ENCODE results near the gene FN3KRP. TPM values are rescaled to one million over a fixed set of nuclear protein-coding genes. Genes with fewer than 3 reads are reported as not detected.
A peak's percentile ranks its signal among the peaks of the same experiment; 100 is the strongest.

The FN3KRP gene
- total and polyA plus RNA-seq, 2 of the 13 experiments (the other 11 are each of a cell fraction or from before 2014, with no cell fraction given) = 22.4 to 28.2 TPM

DNA sequence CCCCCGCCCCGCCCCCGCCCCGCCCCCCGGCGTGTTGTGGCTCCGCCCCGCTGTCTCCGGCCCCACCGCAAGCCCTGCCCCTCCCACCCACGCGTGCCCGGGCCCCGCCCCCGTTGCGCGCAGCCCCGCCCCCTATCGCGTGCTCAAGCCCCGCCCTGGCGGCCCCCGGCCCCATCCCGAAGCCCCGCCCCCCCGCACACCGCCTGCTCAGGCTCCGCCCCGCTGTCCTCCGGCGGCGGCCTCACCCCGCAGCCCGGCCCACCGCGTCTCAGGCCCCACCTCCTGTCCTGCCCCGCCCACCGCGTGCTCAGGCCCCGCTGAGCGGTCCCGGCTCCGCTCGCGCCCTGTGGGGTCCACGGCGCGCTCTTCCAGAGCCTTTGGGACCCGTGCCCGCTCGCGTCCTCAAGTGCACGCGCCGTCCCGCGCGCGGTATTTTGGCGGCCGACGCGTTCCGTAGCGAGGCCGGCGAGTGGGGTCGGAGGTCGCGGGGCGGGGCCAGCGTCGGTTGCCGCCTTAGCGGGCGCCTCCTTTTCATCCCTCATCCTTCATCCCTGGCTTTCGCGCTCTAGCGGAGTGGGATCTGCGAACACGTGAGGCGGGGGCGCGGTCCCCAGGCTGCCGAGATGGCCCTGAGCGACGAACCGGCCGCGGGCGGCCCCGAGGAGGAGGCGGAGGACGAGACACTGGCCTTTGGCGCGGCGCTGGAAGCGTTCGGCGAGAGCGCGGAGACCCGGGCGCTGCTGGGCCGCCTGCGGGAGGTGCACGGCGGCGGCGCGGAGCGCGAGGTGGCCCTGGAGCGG lies 35.3 kb downstream of the FN3KRP start, which contains the start of gene TBCD (continued):
- TF ChIP-seq, protein P1, sequence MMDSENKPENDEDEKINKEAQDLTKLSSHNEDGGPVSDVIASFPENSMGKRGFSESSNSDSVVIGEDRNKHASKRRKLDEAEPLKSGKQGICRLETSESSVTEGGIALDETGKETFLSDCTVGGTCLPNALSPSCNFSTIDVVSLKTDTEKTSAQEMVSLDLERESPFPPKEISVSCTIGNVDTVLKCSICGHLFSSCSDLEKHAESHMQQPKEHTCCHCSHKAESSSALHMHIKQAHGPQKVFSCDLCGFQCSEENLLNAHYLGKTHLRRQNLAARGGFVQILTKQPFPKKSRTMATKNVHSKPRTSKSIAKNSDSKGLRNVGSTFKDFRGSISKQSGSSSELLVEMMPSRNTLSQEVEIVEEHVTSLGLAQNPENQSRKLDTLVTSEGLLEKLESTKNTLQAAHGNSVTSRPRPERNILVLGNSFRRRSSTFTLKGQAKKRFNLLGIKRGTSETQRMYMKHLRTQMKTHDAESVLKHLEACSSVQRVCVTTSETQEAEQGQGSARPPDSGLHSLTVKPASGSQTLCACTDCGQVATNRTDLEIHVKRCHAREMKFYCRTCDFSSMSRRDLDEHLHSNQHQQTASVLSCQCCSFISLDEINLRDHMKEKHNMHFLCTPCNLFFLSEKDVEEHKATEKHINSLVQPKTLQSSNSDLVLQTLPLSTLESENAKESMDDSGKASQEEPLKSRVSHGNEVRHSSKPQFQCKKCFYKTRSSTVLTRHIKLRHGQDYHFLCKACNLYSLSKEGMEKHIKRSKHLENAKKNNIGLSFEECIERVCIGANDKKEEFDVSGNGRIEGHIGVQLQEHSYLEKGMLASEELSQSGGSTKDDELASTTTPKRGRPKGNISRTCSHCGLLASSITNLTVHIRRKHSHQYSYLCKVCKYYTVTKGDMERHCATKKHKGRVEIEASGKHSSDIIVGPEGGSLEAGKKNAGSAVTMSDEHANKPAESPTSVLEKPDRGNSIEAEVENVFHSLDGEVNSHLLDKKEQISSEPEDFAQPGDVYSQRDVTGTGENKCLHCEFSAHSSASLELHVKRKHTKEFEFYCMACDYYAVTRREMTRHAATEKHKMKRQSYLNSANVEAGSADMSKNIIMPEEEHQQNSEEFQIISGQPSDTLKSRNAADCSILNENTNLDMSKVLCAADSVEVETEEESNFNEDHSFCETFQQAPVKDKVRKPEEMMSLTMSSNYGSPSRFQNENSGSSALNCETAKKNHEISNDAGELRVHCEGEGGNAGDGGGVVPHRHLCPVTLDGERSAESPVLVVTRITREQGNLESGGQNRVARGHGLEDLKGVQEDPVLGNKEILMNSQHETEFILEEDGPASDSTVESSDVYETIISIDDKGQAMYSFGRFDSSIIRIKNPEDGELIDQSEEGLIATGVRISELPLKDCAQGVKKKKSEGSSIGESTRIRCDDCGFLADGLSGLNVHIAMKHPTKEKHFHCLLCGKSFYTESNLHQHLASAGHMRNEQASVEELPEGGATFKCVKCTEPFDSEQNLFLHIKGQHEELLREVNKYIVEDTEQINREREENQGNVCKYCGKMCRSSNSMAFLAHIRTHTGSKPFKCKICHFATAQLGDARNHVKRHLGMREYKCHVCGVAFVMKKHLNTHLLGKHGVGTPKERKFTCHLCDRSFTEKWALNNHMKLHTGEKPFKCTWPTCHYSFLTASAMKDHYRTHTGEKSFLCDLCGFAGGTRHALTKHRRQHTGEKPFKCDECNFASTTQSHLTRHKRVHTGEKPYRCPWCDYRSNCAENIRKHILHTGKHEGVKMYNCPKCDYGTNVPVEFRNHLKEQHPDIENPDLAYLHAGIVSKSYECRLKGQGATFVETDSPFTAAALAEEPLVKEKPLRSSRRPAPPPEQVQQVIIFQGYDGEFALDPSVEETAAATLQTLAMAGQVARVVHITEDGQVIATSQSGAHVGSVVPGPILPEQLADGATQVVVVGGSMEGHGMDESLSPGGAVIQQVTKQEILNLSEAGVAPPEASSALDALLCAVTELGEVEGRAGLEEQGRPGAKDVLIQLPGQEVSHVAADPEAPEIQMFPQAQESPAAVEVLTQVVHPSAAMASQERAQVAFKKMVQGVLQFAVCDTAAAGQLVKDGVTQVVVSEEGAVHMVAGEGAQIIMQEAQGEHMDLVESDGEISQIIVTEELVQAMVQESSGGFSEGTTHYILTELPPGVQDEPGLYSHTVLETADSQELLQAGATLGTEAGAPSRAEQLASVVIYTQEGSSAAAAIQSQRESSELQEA (CRISPR knock-in tag; IDR thresholded peaks at IDR 0.05; ENCODE audit: not compliant biosample characterization) = peak; percentile 60
- TF ChIP-seq PCBP1 (IDR thresholded peaks at IDR 0.05; ENCODE audit: borderline replicate concordance, low read depth, low read length) (peak; percentile 61; the same call in 1 of the 2 replicates), MIER2 (CRISPR knock-in tag; IDR thresholded peaks at IDR 0.05) (peak; percentile 64; the same call in 1 of the 2 replicates), KDM6A (CRISPR knock-in tag; IDR thresholded peaks at IDR 0.05; ENCODE audit: low read depth) (no peak), SCMH1 (CRISPR knock-in tag; IDR thresholded peaks at IDR 0.05; ENCODE audit: borderline replicate concordance) (no peak), ZNF446 (CRISPR knock-in tag; IDR thresholded peaks at IDR 0.05) (peak; percentile 64; the same call in 1 of the 2 replicates), ZNF510 (CRISPR knock-in tag; IDR thresholded peaks at IDR 0.05; ENCODE audit: low read depth) (peak; percentile 72; the same call in 1 of the 2 replicates), SMARCE1 (IDR thresholded peaks at IDR 0.05; ENCODE audit: borderline replicate concordance) (no peak), ZNF564 (CRISPR knock-in tag; IDR thresholded peaks at IDR 0.05) (peak; percentile 60; the same call in 1 of the 2 replicates), SP140L (CRISPR knock-in tag; IDR thresholded peaks at IDR 0.05; ENCODE audit: borderline replicate concordance) (peak; percentile 87; the same call in 1 of the 2 replicates), ZNF496 (CRISPR knock-in tag; IDR thresholded peaks at IDR 0.05; ENCODE audit: insufficient replicate concordance) (no peak)
- TF ChIP-seq, protein P2, sequence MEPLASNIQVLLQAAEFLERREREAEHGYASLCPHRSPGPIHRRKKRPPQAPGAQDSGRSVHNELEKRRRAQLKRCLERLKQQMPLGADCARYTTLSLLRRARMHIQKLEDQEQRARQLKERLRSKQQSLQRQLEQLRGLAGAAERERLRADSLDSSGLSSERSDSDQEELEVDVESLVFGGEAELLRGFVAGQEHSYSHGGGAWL (CRISPR knock-in tag; IDR thresholded peaks at IDR 0.05) = peak; percentile 90
- TF ChIP-seq, protein P3, sequence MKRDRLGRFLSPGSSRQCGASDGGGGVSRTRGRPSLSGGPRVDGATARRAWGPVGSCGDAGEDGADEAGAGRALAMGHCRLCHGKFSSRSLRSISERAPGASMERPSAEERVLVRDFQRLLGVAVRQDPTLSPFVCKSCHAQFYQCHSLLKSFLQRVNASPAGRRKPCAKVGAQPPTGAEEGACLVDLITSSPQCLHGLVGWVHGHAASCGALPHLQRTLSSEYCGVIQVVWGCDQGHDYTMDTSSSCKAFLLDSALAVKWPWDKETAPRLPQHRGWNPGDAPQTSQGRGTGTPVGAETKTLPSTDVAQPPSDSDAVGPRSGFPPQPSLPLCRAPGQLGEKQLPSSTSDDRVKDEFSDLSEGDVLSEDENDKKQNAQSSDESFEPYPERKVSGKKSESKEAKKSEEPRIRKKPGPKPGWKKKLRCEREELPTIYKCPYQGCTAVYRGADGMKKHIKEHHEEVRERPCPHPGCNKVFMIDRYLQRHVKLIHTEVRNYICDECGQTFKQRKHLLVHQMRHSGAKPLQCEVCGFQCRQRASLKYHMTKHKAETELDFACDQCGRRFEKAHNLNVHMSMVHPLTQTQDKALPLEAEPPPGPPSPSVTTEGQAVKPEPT (CRISPR knock-in tag; IDR thresholded peaks at IDR 0.05; ENCODE audit: low read depth) = peak; percentile 57; the same call in 1 of the 2 replicates
